ENCODE measurements around the gene MBTD1.

Gene MBTD1

GRCh38 chr17:51256101-51256500 is 3.7 kb downstream of the MBTD1 start:
- Histone ChIP-seq H3K36me3 (ENCODE audit: control insufficient read depth in 1 of 2, insufficient read depth in 2 of 2, low read depth in 1 of 2, low read length in 2 of 2) (peaks cover 0 to 50% of the 10 kb centered on the region in 2 experiments), H4K91ac (ENCODE audit: low read length) (no peak overlapping the region), H2BK120ac (ENCODE audit: low read depth, low read length) (no peak overlapping the region), H3K9ac (ENCODE audit: low read length) (no peak overlapping the region), H3K18ac (ENCODE audit: low read depth in 1 of 2, low read length in 2 of 2) (no peak overlapping the region), H3K79me1 (replicated peaks; ENCODE audit: low read length, poor library complexity, severe bottlenecking) (peaks cover 13% of the 10 kb centered on the region), H3K4ac (ENCODE audit: low read depth in 1 of 2, low read length in 2 of 2) (no peak overlapping the region), H2BK12ac (ENCODE audit: low read length in 2 of 2) (no peak overlapping the region), H3K9me3 (ENCODE audit: control insufficient read depth, low read length) (no peaks in the 10 kb centered on the region), H3K4me1 (ENCODE audit: control insufficient read depth, insufficient read depth, low read depth, low read length) (peaks cover 3% of the 10 kb centered on the region), H2AFZ (ENCODE audit: low read depth, low read length) (no peak overlapping the region), H3K4me2 (ENCODE audit: low read length, poor library complexity, severe bottlenecking) (no peak overlapping the region), H2AK5ac (ENCODE audit: low read length, severe bottlenecking) (no peak overlapping the region), H3K27me3 (ENCODE audit: control insufficient read depth in 1 of 2, insufficient read depth in 1 of 2, low read length in 2 of 2) (no peaks in the 10 kb centered on the region), H2BK5ac (ENCODE audit: low read depth, low read length, poor library complexity, severe bottlenecking) (no peak overlapping the region), H3K14ac (ENCODE audit: low read length in 2 of 2) (no peak overlapping the region), H4K8ac (ENCODE audit: low read length) (no peak overlapping the region), H2BK15ac (ENCODE audit: low read depth, poor library complexity, severe bottlenecking) (no peak overlapping the region), H3K27ac (ENCODE audit: low read length, poor library complexity, severe bottlenecking) (no peak overlapping the region), H3K23ac (ENCODE audit: low read length in 2 of 2) (no peak overlapping the region), H3K4me3 (ENCODE audit: insufficient read depth in 1 of 2, low read depth in 1 of 2, low read length in 2 of 2) (no peak overlapping the region)
- WGBS: 100% methylated on average over 3 of the region's 3 CpGs
- no peak for DNase-seq

DNA sequence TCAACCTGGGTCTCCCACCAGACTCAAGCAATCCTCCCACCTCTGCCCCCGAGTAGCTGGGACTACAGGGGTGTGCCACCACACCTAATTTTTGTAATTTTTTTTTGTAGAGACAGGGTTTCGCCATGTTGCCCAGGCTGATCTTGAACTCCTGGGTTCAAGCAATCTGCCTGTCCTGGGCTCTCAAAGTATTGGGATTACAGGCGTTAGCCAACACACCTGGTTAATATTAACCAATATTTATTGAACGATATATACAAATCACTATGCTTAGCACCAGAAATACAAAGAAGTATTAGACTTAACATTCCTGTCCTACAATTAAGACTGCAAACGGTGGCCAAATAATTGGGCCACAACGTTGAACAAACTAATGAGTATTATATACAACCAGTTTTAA is 4.2 kb downstream of the MBTD1 start:
- H4K91ac ChIP-seq (ENCODE audit: low read length): no peak overlapping the region
- no peak overlapping the region for H2BK5ac ChIP-seq (ENCODE audit: low read depth, low read length, poor library complexity, severe bottlenecking)
- no peaks in the 10 kb centered on the region for H3K27me3 ChIP-seq (ENCODE audit: control insufficient read depth in 1 of 2, insufficient read depth in 1 of 2, low read length in 2 of 2)
- no peak overlapping the region for H2AK5ac ChIP-seq (ENCODE audit: low read length, severe bottlenecking)
- H2BK15ac ChIP-seq (ENCODE audit: low read depth, poor library complexity, severe bottlenecking): no peak overlapping the region
- H3K18ac ChIP-seq (ENCODE audit: low read depth in 1 of 2, low read length in 2 of 2): no peak overlapping the region
- H3K9me3 ChIP-seq (ENCODE audit: control insufficient read depth, low read length): no peaks in the 10 kb centered on the region
- WGBS: 95% methylated on average over 4 of the region's 6 CpGs
- H3K4ac ChIP-seq (ENCODE audit: low read depth in 1 of 2, low read length in 2 of 2): no peak overlapping the region
- DNase-seq: no peak
- no peak overlapping the region for H3K9ac ChIP-seq (ENCODE audit: low read length)
- no peak overlapping the region for H2AFZ ChIP-seq (ENCODE audit: low read depth, low read length)
- H3K27ac ChIP-seq (ENCODE audit: low read length, poor library complexity, severe bottlenecking): no peak overlapping the region
- peaks cover 13% of the 10 kb centered on the region for H3K79me1 ChIP-seq (replicated peaks; ENCODE audit: low read length, poor library complexity, severe bottlenecking)
- no peak overlapping the region for H3K4me3 ChIP-seq (ENCODE audit: insufficient read depth in 1 of 2, low read depth in 1 of 2, low read length in 2 of 2)
- no peak overlapping the region for H3K23ac ChIP-seq (ENCODE audit: low read length in 2 of 2)
- peaks cover 3% of the 10 kb centered on the region for H3K4me1 ChIP-seq (ENCODE audit: control insufficient read depth, insufficient read depth, low read depth, low read length)
- H2BK12ac ChIP-seq (ENCODE audit: low read length in 2 of 2): no peak overlapping the region
- no peak overlapping the region for H4K8ac ChIP-seq (ENCODE audit: low read length)
- peaks cover 0 to 52% of the 10 kb centered on the region in 2 experiments for H3K36me3 ChIP-seq (ENCODE audit: control insufficient read depth in 1 of 2, insufficient read depth in 2 of 2, low read depth in 1 of 2, low read length in 2 of 2)
- H2BK120ac ChIP-seq (ENCODE audit: low read depth, low read length): no peak overlapping the region
- no peak overlapping the region for H3K4me2 ChIP-seq (ENCODE audit: low read length, poor library complexity, severe bottlenecking)
- H3K14ac ChIP-seq (ENCODE audit: low read length in 2 of 2): no peak overlapping the region

GRCh38 chr17:51251010-51251409 is 8.8 kb downstream of the MBTD1 start:
- Histone ChIP-seq H3K4me1 (ENCODE audit: control insufficient read depth, insufficient read depth, low read depth, low read length) (peaks cover 2% of the 10 kb centered on the region), H3K4ac (ENCODE audit: low read depth in 1 of 2, low read length in 2 of 2) (no peak overlapping the region), H4K91ac (ENCODE audit: low read length) (no peak overlapping the region), H2BK12ac (ENCODE audit: low read length in 2 of 2) (no peak overlapping the region), H2AFZ (ENCODE audit: low read depth, low read length) (no peak overlapping the region), H3K18ac (ENCODE audit: low read depth in 1 of 2, low read length in 2 of 2) (no peak overlapping the region), H2AK5ac (ENCODE audit: low read length, severe bottlenecking) (no peak overlapping the region), H3K14ac (ENCODE audit: low read length in 2 of 2) (no peak overlapping the region), H3K9ac (ENCODE audit: low read length) (no peak overlapping the region), H3K79me1 (replicated peaks; ENCODE audit: low read length, poor library complexity, severe bottlenecking) (peaks cover 22% of the 10 kb centered on the region), H4K8ac (ENCODE audit: low read length) (no peak overlapping the region), H2BK120ac (ENCODE audit: low read depth, low read length) (no peak overlapping the region), H3K4me3 (ENCODE audit: insufficient read depth in 1 of 2, low read depth in 1 of 2, low read length in 2 of 2) (no peak overlapping the region), H2BK5ac (ENCODE audit: low read depth, low read length, poor library complexity, severe bottlenecking) (no peak overlapping the region), H3K27me3 (ENCODE audit: control insufficient read depth in 1 of 2, insufficient read depth in 1 of 2, low read length in 2 of 2) (no peaks in the 10 kb centered on the region), H3K23ac (ENCODE audit: low read length in 2 of 2) (no peak overlapping the region), H3K9me3 (ENCODE audit: control insufficient read depth, low read length) (no peaks in the 10 kb centered on the region), H3K4me2 (ENCODE audit: low read length, poor library complexity, severe bottlenecking) (no peak overlapping the region), H3K36me3 (ENCODE audit: control insufficient read depth in 1 of 2, insufficient read depth in 2 of 2, low read depth in 1 of 2, low read length in 2 of 2) (peaks cover 0 to 46% of the 10 kb centered on the region in 2 experiments), H3K27ac (ENCODE audit: low read length, poor library complexity, severe bottlenecking) (no peak overlapping the region), H2BK15ac (ENCODE audit: low read depth, poor library complexity, severe bottlenecking) (no peak overlapping the region)
- no peak for DNase-seq

DNA sequence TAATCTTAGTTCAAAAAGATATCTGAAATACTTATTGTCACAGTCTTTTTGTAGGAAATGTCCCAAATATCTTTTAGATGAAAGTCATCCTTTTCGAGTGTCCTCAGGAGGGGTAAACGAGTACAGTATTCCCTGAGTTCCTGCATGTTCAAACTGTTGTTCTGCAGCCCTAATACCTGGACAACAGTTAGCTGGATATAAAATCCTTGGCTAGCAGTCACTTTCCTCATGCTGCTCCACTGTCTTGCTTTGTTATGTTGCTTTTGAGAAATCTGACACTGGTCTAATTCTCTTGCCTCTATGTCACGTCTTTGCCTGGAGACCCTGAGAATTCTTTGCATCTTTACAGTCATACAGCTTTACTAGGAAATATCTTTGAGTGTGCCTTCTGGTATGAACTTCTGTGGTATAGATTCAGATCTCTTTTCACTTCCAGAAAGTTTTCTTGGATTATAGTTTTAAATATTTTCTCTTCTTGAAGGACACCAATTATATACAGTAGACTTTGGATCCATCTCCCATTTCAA is 9.5 kb downstream of the MBTD1 start:
- no peak overlapping the region for H3K23ac ChIP-seq (ENCODE audit: low read length in 2 of 2)
- no peak overlapping the region for H3K4me2 ChIP-seq (ENCODE audit: low read length, poor library complexity, severe bottlenecking)
- peaks cover 21% of the 10 kb centered on the region for H3K79me1 ChIP-seq (replicated peaks; ENCODE audit: low read length, poor library complexity, severe bottlenecking)
- H2BK5ac ChIP-seq (ENCODE audit: low read depth, low read length, poor library complexity, severe bottlenecking): no peak overlapping the region
- H3K4ac ChIP-seq (ENCODE audit: low read depth in 1 of 2, low read length in 2 of 2): no peak overlapping the region
- no peak overlapping the region for H2AK5ac ChIP-seq (ENCODE audit: low read length, severe bottlenecking)
- H3K27me3 ChIP-seq (ENCODE audit: control insufficient read depth in 1 of 2, insufficient read depth in 1 of 2, low read length in 2 of 2): no peaks in the 10 kb centered on the region
- H3K18ac ChIP-seq (ENCODE audit: low read depth in 1 of 2, low read length in 2 of 2): no peak overlapping the region
- H3K9ac ChIP-seq (ENCODE audit: low read length): no peak overlapping the region
- peaks cover 0 to 42% of the 10 kb centered on the region in 2 experiments for H3K36me3 ChIP-seq (ENCODE audit: control insufficient read depth in 1 of 2, insufficient read depth in 2 of 2, low read depth in 1 of 2, low read length in 2 of 2)
- H2BK120ac ChIP-seq (ENCODE audit: low read depth, low read length): no peak overlapping the region
- no peaks in the 10 kb centered on the region for H3K4me1 ChIP-seq (ENCODE audit: control insufficient read depth, insufficient read depth, low read depth, low read length)
- 100% methylated on average over 2 of the region's 3 CpGs for WGBS
- H4K8ac ChIP-seq (ENCODE audit: low read length): no peak overlapping the region
- no peak overlapping the region for H4K91ac ChIP-seq (ENCODE audit: low read length)
- no peak overlapping the region for H2AFZ ChIP-seq (ENCODE audit: low read depth, low read length)
- no peak for DNase-seq
- H3K4me3 ChIP-seq (ENCODE audit: insufficient read depth in 1 of 2, low read depth in 1 of 2, low read length in 2 of 2): no peak overlapping the region
- no peak overlapping the region for H3K14ac ChIP-seq (ENCODE audit: low read length in 2 of 2)
- no peak overlapping the region for H2BK12ac ChIP-seq (ENCODE audit: low read length in 2 of 2)
- H3K27ac ChIP-seq (ENCODE audit: low read length, poor library complexity, severe bottlenecking): no peak overlapping the region
- H3K9me3 ChIP-seq (ENCODE audit: control insufficient read depth, low read length): no peaks in the 10 kb centered on the region
- H2BK15ac ChIP-seq (ENCODE audit: low read depth, poor library complexity, severe bottlenecking): no peak overlapping the region

Data from mesenchymal stem cell (in vitro differentiated cells and primary cell).